IMR-90 (cell line): ENCODE results near the gene RERGL. TPM values are rescaled to one million over a fixed set of nuclear protein-coding genes. Genes with fewer than 3 reads are reported as not detected.

ENCODE experiments used
- ATAC-seq: fragments of 200-7000 bp; cut with Tn5 transposase; 2 replicates; pipeline ENCODE4 v1.9.1; 2020; ENCODE audit warnings: low read depth, mild to moderate bottlenecking, moderate library complexity
- BruUV-seq: library from RNA; stranded (reverse); fragments of 400-500 nt; replicated peaks from 2 replicates; lab custom pipeline; 2021; lab: Mats Ljungman, UMichigan
- CTCF ChIA-PET: fragments of 300-600 bp; formaldehyde crosslinking; extraction: SDS; loops from one replicate; lab custom pipeline; 2021; ENCODE audit warnings: antibody characterized with exemption; lab: Yijun Ruan, JAX
- POLR2A ChIA-PET: fragments of 300-600 bp; sonication (Branson Sonifier 250); formaldehyde crosslinking; loops from one replicate; lab custom pipeline; 2022; ENCODE audit warnings: antibody characterized with exemption; ENCODE audit not compliant: unreplicated experiment; lab: Charles Lee
- DNase-seq: peaks from one replicate; pipeline ENCODE4 v3.0.0; 2013
- H2AFZ ChIP-seq: replicated peaks from 2 replicates; pipeline ENCODE3; 2013; ENCODE audit warnings: low read length, mild to moderate bottlenecking; ENCODE audit not compliant: poor library complexity
- H2AK5ac ChIP-seq: 2 replicates; pipeline ENCODE4 v1.6.1; 2013; ENCODE audit warnings: low read depth, low read length, inconsistent platforms
- H2AK9ac ChIP-seq: replicated peaks from 2 replicates; pipeline ENCODE3; 2013; ENCODE audit warnings: mild to moderate bottlenecking, low read depth, low read length, moderate library complexity; ENCODE audit not compliant: poor library complexity
- H2BK120ac ChIP-seq: 2 replicates; pipeline ENCODE4 v1.6.1; 2013; ENCODE audit warnings: low read depth, low read length, inconsistent platforms
- H2BK15ac ChIP-seq: 3 replicates; pipeline ENCODE4 v1.6.1; 2013; ENCODE audit warnings: low read depth, low read length, inconsistent platforms
- H2BK20ac ChIP-seq: 2 replicates; pipeline ENCODE4 v1.6.1; 2013; ENCODE audit warnings: low read depth, mild to moderate bottlenecking, inconsistent platforms, low read length, moderate library complexity
- H2BK5ac ChIP-seq: 2 replicates; pipeline ENCODE4 v1.6.1; 2013; ENCODE audit warnings: mild to moderate bottlenecking, low read depth, low read length, inconsistent platforms; ENCODE audit not compliant: poor library complexity, severe bottlenecking
- H3K14ac ChIP-seq: replicated peaks from 2 replicates; pipeline ENCODE4 v1.6.1; 2013; ENCODE audit warnings: low read depth, low read length, inconsistent platforms
- H3K18ac ChIP-seq: 2 replicates; pipeline ENCODE4 v1.6.1; 2013; ENCODE audit warnings: low read depth, low read length, control low read depth
- H3K23ac ChIP-seq: 2 replicates; pipeline ENCODE4 v1.6.1; 2013; ENCODE audit warnings: low read depth, low read length, inconsistent platforms
- H3K27ac ChIP-seq: 2 replicates; pipeline ENCODE4 v1.5.1; 2013; ENCODE audit warnings: mild to moderate bottlenecking, control low read depth, low read length; ENCODE audit not compliant: insufficient read depth
- H3K27me3 ChIP-seq: 2 replicates; pipeline ENCODE4 v1.6.1; 2013; ENCODE audit warnings: low read length; ENCODE audit not compliant: control insufficient read depth, insufficient read depth
- H3K36me3 ChIP-seq: 2 replicates; pipeline ENCODE4 v1.6.1; 2013; ENCODE audit warnings: low read length, mixed read lengths; ENCODE audit not compliant: control insufficient read depth, insufficient read depth
- H3K4ac ChIP-seq: 2 replicates; pipeline ENCODE4 v1.6.1; 2013; ENCODE audit warnings: low read depth, low read length, inconsistent platforms
- H3K4me1 ChIP-seq: 2 replicates; pipeline ENCODE4 v1.6.1; 2013; ENCODE audit warnings: low read length, mixed read lengths; ENCODE audit not compliant: control insufficient read depth, insufficient read depth
- H3K4me2 ChIP-seq: 2 replicates; pipeline ENCODE4 v1.6.1; 2013; ENCODE audit warnings: low read depth, mild to moderate bottlenecking, control low read depth, low read length, moderate library complexity
- H3K4me3 ChIP-seq: 2 replicates; pipeline ENCODE4 v1.5.1; 2013; ENCODE audit warnings: low read depth, mild to moderate bottlenecking, control low read depth, low read length, moderate library complexity; ENCODE audit not compliant: insufficient read depth
- H3K56ac ChIP-seq: 2 replicates; pipeline ENCODE4 v1.6.1; 2013; ENCODE audit warnings: low read length, inconsistent platforms; ENCODE audit not compliant: insufficient read depth; ENCODE audit errors: extremely low read depth
- H3K79me1 ChIP-seq, 2 experiments: 2 replicates each; pipeline ENCODE4 v1.6.1; 2013; ENCODE audit warnings: low read length in 2 of 2, inconsistent platforms in 1 of 2, low read depth in 1 of 2
- H3K9ac ChIP-seq: 2 replicates; pipeline ENCODE4 v1.6.1; 2013; ENCODE audit warnings: low read depth, low read length, control low read depth
- H3K9me1 ChIP-seq: 2 replicates; pipeline ENCODE4 v1.6.1; 2013; ENCODE audit warnings: low read length, inconsistent platforms; ENCODE audit not compliant: insufficient read depth
- H3K9me3 ChIP-seq: 2 replicates; pipeline ENCODE4 v1.6.1; 2013; ENCODE audit warnings: low read length; ENCODE audit not compliant: control insufficient read depth, insufficient read depth
- H4K20me1 ChIP-seq: 2 replicates; pipeline ENCODE4 v1.6.1; 2013; ENCODE audit warnings: low read length, inconsistent platforms; ENCODE audit not compliant: insufficient read depth
- H4K5ac ChIP-seq: 2 replicates; pipeline ENCODE4 v1.6.1; 2013; ENCODE audit warnings: mild to moderate bottlenecking, low read depth, low read length, control low read depth
- H4K8ac ChIP-seq, 2 experiments: 2 replicates each; pipeline ENCODE4 v1.6.1; 2013; ENCODE audit warnings: low read depth in 2 of 2, low read length in 2 of 2, control low read depth in 1 of 2, inconsistent platforms in 1 of 2
- H4K91ac ChIP-seq: 2 replicates; pipeline ENCODE4 v1.6.1; 2013; ENCODE audit warnings: low read depth, low read length, inconsistent platforms; ENCODE audit not compliant: insufficient read depth
- BHLHE40 ChIP-seq: fragments of 150-350 bp; IDR thresholded peaks from 2 replicates; pipeline ENCODE4 v1.6.1; 2016; ENCODE audit warnings: mild to moderate bottlenecking, low read depth, low read length
- CEBPB ChIP-seq: IDR thresholded peaks from 2 replicates; pipeline ENCODE4 v1.6.1; 2012; ENCODE audit warnings: low read depth, low read length, improper control_type of control experiment
- CHD1 ChIP-seq: IDR thresholded peaks from 2 replicates; pipeline ENCODE4 v1.6.1; 2012; ENCODE audit warnings: low read depth, low read length, improper control_type of control experiment
- FOS ChIP-seq: fragments of 150-350 bp; IDR thresholded peaks from 2 replicates; pipeline ENCODE4 v1.6.1; 2016; ENCODE audit warnings: low read depth, low read length
- MAFK ChIP-seq: IDR thresholded peaks from 2 replicates; pipeline ENCODE4 v1.6.1; 2012; ENCODE audit warnings: low read depth, low read length, improper control_type of control experiment
- MAZ ChIP-seq: IDR thresholded peaks from 2 replicates; pipeline ENCODE4 v1.6.1; 2012; ENCODE audit warnings: low read depth, mild to moderate bottlenecking, low read length, improper control_type of control experiment, moderate library complexity, borderline replicate concordance
- MXI1 ChIP-seq: IDR thresholded peaks from 2 replicates; pipeline ENCODE4 v1.6.1; 2012; ENCODE audit warnings: low read depth, mild to moderate bottlenecking, low read length, moderate library complexity, borderline replicate concordance
- NFE2L2 ChIP-seq: fragments of 150-350 bp; IDR thresholded peaks from 2 replicates; pipeline ENCODE4 v1.6.1; 2016; ENCODE audit warnings: low read depth, mild to moderate bottlenecking, low read length
- POLR2A ChIP-seq: IDR thresholded peaks from 2 replicates; pipeline ENCODE4 v1.6.1; 2012; ENCODE audit warnings: mild to moderate bottlenecking, low read depth, low read length
- RAD21 ChIP-seq: IDR thresholded peaks from 2 replicates; pipeline ENCODE4 v1.6.1; 2012; ENCODE audit warnings: low read length, improper control_type of control experiment
- RCOR1 ChIP-seq: IDR thresholded peaks from 2 replicates; pipeline ENCODE4 v1.6.1; 2012; ENCODE audit warnings: mild to moderate bottlenecking, low read length, improper control_type of control experiment; ENCODE audit not compliant: insufficient replicate concordance
- RFX5 ChIP-seq: IDR thresholded peaks from 2 replicates; pipeline ENCODE4 v1.8.0; 2012; ENCODE audit warnings: low read depth, mild to moderate bottlenecking, low read length, moderate library complexity
- SMC3 ChIP-seq: fragments of 150-350 bp; IDR thresholded peaks from 2 replicates; pipeline ENCODE4 v1.6.1; 2016; ENCODE audit warnings: low read depth, mild to moderate bottlenecking, antibody characterized with exemption, low read length, moderate library complexity
- WGBS, 2 experiments: methylation state at CpG; one replicate each; pipeline versions ENCODE4 v1.1.5 to v1.1.7; 2013; ENCODE audit warnings: missing lambda C conversion rate in 2 of 2; ENCODE audit not compliant: insufficient read length in 1 of 2; ENCODE audit errors: extremely low coverage in 2 of 2; 5-methylcytosine and 5-hydroxymethylcytosine counted together
- dilution Hi-C: fragments of 300-500 bp; cut with HindIII; formaldehyde crosslinking; loops from one replicate; pipeline ENCODE4 v1.14.3; 2018; ENCODE audit warnings: low sequenced_read_pairs; ENCODE audit not compliant: unreplicated experiment
- in situ Hi-C: fragments of 300-500 bp; cut with MboI; formaldehyde crosslinking; loops from 3 replicates; pipeline ENCODE4 v1.14.3; 2019; ENCODE audit warnings: low sequenced_read_pairs, inconsistent platforms, mixed read lengths
- intact Hi-C: fragments of 100-400 bp; cut with micrococcal nuclease; formaldehyde crosslinking; loops from 2 replicates; pipeline ENCODE4 v1.10.0; 2022
- polyA plus RNA-seq, 3 experiments: library from polyadenylated mRNA; depleted of rRNA; stranded (reverse); fragments of >200 nt; gene quantifications; 2 replicates each; pipeline ENCODE4 v1.2.3, GENCODE V29; 2012; ENCODE audit warnings: low replicate concordance in 1 of 3
- total RNA-seq: library from RNA; depleted of rRNA; stranded (reverse); fragments of >200 nt; gene quantifications from 2 replicates; pipeline ENCODE4 v1.2.3, GENCODE V29; 2012
- TF ChIP-seq, protein P1 (sequence below): fragments of 150-350 bp; IDR thresholded peaks from 2 replicates; pipeline ENCODE4 v1.6.1; 2016; ENCODE audit warnings: low read depth, mild to moderate bottlenecking, low read length, moderate library complexity, borderline replicate concordance
- TF ChIP-seq, protein P2 (sequence below): fragments of 150-350 bp; IDR thresholded peaks from 2 replicates; pipeline ENCODE4 v1.6.1; 2017; ENCODE audit warnings: mild to moderate bottlenecking, antibody characterized with exemption, low read length, low read depth
- TF ChIP-seq, protein P3 (sequence below): conservative IDR thresholded peaks from 2 replicates; pipeline ENCODE4 v1.5.1; 2012; ENCODE audit warnings: mild to moderate bottlenecking, low read depth, low read length, improper control_type of control experiment

The RERGL gene
- total and polyA plus RNA-seq, 2 of the 4 experiments (the other 2 are of a cell fraction): 0.10 TPM; not detected in 1

- TF ChIP-seq, protein P1, sequence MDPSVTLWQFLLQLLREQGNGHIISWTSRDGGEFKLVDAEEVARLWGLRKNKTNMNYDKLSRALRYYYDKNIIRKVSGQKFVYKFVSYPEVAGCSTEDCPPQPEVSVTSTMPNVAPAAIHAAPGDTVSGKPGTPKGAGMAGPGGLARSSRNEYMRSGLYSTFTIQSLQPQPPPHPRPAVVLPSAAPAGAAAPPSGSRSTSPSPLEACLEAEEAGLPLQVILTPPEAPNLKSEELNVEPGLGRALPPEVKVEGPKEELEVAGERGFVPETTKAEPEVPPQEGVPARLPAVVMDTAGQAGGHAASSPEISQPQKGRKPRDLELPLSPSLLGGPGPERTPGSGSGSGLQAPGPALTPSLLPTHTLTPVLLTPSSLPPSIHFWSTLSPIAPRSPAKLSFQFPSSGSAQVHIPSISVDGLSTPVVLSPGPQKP: no peak
- TF ChIP-seq CHD1 (no peak), RAD21 (no peak), CEBPB (no peak), BHLHE40 (no peak), NFE2L2 (no peak), FOS (no peak), RCOR1 (no peak), MAFK (no peak), MAZ (no peak), SMC3 (no peak), MXI1 (no peak), POLR2A (no peak), RFX5 (no peak)
- TF ChIP-seq, protein P2, sequence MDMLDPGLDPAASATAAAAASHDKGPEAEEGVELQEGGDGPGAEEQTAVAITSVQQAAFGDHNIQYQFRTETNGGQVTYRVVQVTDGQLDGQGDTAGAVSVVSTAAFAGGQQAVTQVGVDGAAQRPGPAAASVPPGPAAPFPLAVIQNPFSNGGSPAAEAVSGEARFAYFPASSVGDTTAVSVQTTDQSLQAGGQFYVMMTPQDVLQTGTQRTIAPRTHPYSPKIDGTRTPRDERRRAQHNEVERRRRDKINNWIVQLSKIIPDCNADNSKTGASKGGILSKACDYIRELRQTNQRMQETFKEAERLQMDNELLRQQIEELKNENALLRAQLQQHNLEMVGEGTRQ: no peak
- TF ChIP-seq, protein P3, sequence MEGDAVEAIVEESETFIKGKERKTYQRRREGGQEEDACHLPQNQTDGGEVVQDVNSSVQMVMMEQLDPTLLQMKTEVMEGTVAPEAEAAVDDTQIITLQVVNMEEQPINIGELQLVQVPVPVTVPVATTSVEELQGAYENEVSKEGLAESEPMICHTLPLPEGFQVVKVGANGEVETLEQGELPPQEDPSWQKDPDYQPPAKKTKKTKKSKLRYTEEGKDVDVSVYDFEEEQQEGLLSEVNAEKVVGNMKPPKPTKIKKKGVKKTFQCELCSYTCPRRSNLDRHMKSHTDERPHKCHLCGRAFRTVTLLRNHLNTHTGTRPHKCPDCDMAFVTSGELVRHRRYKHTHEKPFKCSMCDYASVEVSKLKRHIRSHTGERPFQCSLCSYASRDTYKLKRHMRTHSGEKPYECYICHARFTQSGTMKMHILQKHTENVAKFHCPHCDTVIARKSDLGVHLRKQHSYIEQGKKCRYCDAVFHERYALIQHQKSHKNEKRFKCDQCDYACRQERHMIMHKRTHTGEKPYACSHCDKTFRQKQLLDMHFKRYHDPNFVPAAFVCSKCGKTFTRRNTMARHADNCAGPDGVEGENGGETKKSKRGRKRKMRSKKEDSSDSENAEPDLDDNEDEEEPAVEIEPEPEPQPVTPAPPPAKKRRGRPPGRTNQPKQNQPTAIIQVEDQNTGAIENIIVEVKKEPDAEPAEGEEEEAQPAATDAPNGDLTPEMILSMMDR: no peak
- Histone ChIP-seq H3K9ac (no peak overlapping the region), H2AK5ac (no peak overlapping the region), H3K14ac (no peak overlapping the region), H4K5ac (no peak overlapping the region), H3K9me3 (peaks cover 16% of the 10 kb centered on the region), H3K4me3 (no peak overlapping the region), H3K79me1 (no peaks in the 10 kb centered on the region), H3K4me1 (no peaks in the 10 kb centered on the region), H4K8ac (no peak overlapping the region), H3K9me1 (no peaks in the 10 kb centered on the region), H4K20me1 (no peaks in the 10 kb centered on the region), H2BK20ac (no peak overlapping the region), H3K23ac (no peak overlapping the region), H2BK15ac (no peak overlapping the region), H2BK120ac (no peak overlapping the region), H3K36me3 (no peaks in the 10 kb centered on the region), H3K27me3 (no peaks in the 10 kb centered on the region), H3K56ac (no peak overlapping the region), H2BK5ac (no peak overlapping the region), H2AFZ (no peak overlapping the region), H2AK9ac (no peak overlapping the region), H3K4ac (no peak overlapping the region), H3K18ac (no peak overlapping the region), H3K27ac (no peak overlapping the region), H4K91ac (no peak overlapping the region), H3K4me2 (no peak overlapping the region)
- ATAC-seq: no peak
- no peak for DNase-seq
- WGBS, 2 experiments: 20% methylated on average over 1 of the region's 3 CpGs; no CpG with 5 or more reads in 1 of the 2 experiments
- BruUV-seq: no TSS peak
- intact Hi-C loops (no loop called here), in situ Hi-C loops (no loop called here), dilution Hi-C loops (no loop called here)
- POLR2A ChIA-PET: no interaction called here
- CTCF ChIA-PET: no interaction called here
Measured at GRCh38 chr12:18074001-18074400, 16.0 kb downstream of the RERGL start.
